SKM-1 (cell line): ENCODE measurements around the gene NECAP2.
"Not testable (repeated sequence)": the region's sequence is repeated elsewhere in the genome, so short reads cannot be mapped to it uniquely, and the experiment has no call there.

Experiments
- DNase-seq: peaks from one replicate; lab custom pipeline; 2025; ENCODE audit not compliant: unreplicated experiment; lab: John Stamatoyannopoulos, UW

The NECAP2 gene

DNA sequence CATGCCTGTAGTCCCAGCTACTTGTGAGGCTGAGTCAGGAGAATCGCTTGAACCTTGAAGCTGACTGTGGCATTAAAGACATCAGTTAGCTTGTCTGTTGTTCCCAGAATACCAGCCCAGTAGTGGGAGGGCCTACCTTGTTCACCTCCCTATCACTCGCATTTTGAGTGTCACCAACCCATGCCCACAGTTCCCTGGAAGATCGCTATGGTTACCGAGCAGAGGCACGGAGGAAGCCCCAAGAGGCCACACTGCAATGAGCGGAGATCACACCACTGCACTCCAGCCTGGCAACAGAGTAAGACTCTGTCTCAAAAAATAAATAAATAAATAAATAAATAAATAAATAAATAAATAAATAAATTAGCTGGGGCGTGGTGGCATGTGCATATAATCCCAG is 52.4 kb downstream of the NECAP2 start:
- not testable (repeated sequence) for DNase-seq

DNA sequence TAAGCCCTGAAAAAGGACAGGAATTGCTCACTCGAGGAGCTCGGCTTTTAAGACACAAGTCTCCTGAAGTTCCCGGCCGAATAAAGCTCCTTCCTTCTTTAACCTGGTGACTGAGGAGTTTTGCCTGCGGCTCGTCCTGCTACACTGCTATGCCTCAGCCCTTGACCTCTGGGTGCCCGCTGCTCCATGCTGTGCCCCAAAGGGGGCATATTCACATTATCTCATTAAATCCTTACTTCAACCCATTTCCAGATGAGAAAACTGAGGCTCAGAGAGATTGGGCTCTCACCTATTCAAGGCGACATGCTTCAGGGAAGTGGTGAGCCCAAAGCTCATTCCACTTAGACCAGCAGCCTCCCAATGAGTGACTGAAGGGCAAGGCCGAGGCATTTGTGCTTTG is 53.2 kb downstream of the NECAP2 start:
- DNase-seq = not testable (repeated sequence)

DNA sequence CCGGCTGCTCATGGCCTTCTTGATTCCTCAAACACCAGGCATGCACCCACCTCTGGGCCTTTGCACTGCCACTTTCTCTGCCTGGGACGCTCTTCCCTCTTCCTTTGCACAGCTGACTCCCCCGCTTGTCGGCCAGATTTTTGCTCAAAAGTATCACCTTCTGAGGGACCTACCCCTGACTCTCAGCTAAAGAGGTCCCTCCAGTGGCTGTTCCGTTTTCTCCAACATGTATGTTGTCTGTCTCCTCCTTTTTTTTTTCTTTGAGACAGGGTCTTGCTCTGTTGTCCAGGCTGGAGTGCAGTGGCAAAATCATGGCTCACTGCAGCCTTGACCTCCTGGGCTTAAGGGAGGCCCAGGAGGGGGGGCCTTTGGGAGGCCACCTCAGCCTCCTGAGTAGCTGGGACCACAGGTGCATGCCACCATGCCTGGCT is 57.0 kb downstream of the NECAP2 start:
- DNase-seq = not testable (repeated sequence)

DNA sequence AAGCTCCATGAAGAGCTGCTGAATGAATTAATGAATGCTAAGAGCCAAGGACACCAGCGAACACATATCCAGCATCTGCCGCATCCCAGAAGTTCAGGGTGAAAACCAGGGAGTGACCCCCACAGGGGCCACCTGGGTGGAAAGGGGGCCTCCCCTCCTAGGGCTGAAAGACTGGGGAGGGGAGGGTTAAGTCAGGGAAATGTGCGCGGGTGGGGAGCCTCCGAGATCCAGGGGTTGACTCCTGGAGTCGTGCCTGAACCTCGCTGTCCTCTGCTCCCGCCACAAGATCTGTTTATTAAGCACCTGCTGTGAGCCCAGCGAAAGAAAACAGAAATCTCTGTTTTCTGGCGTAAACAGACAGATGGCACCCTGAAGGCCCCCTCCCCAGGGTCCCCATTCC is 57.5 kb downstream of the NECAP2 start:
- not testable (repeated sequence) for DNase-seq

DNA sequence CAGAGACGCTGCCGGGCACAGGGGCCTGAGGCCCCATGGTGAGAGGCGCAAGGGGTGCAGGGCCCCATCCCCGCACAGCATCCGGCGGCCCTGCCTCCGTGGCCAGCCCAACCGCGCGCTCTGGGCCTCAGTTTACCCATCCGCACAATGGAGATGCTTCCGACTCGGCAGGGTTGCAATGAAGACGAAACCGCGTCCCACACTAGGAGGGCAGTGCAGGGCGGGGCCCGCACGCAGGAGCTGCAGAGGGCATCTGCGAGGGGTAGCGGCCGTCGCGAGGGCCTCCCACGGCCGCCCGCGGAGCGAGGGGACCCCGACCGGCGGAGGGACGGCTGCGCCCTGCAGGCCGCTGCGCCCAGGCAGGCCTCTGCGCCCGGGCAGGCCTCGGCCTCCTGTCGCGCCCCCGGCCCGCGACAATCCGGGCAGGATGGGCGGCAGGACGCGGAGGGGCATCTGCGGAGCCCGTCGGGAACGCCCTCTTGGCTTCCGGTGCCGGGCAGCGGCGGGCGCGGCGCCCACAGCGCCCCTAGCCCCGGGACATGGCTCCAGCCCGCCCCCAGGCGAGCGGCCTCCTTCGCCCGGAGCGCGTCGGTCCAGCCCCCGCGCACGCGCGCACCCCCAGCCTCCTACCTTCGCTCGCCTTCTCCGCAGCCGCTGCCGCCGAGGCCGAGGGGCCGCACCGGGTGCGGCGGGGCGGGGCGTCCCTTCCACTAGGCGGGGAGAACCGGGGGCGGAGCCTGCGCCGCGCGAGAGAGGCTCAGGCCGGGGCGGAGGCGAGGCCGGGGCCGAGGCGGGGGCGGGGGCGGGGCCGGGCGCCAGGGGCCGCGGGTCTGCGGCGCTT is 58.3 kb downstream of the NECAP2 start:
- peak; percentile 44 for DNase-seq

DNA sequence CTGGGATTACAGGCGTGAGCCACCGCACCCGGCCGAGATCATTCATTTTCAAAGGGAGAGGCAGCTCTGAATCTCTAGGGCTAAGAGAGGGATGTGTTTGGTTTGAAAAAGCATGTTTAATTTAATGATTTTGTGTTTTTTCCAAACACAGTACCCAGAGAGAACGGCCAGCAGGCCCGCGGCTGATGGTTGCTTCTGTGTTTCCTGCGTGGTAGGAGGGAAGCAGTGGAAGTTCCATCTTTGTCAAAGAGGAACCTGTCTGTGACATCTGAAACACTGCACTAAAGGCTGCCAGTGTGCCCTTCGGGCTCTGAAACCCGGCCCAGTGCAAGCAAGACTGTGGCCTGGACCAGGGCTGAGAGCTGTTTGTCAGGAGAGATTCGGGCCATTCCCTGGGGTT is 59.9 kb downstream of the NECAP2 start:
- DNase-seq = not testable (repeated sequence)

DNA sequence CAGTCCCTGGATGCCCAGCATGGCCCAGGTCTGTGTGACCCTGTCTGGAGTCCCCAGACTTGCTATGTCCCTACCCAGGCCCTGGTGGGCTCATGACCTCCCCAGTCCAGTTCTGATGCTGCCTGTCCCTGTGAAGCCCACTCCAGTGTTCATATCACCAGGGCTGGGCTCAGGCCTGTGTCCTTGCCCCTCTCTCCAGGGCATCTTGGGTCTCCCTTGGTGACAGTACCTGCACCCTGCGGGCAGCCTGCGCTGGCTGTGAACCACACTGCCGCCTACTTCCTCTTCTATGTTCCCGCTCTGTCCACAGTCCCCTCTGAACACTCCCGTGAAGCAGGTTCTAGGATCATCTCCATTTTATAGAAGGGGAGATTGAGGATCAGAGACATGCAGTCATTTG is 60.5 kb downstream of the NECAP2 start:
- DNase-seq = not testable (repeated sequence)

DNA sequence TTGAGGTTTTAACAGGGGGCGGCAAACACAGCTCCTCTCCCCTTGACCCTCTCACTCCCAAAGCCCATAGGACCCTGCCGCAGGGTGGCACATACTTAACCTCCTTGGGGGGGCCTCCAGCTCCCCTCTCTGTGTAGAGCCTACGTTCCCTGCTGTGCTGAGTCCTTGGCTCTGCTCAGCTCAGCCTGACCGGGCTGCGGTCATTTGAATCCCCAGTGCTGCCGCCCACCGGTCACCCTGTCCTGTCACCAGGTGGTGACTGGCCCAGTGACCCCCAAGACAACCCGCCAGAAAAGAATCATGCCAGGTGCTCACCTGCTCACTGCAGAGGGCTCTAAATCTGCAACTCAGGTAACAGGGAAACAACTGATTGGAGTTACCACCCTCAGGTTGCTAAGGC is 60.9 kb downstream of the NECAP2 start:
- DNase-seq = not testable (repeated sequence)

DNA sequence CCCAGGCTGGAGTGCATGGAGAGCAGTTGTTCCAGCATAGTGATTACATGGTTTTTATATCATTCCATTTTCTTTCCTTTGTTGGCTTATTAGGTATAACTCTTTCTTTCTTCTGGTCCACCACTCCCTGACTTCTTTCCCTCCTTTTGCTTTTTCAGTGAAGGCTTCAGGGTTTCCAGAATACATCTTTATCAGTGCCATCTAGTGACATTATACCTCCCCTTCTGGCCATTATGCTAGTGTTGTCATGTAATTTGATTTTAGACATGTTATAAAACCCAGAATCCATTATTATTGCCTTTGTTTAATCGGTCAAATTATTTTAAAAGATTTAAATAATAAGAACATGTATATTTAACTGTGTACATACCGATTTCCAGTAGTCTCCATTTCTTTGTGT is 63.0 kb downstream of the NECAP2 start:
- no peak for DNase-seq

DNA sequence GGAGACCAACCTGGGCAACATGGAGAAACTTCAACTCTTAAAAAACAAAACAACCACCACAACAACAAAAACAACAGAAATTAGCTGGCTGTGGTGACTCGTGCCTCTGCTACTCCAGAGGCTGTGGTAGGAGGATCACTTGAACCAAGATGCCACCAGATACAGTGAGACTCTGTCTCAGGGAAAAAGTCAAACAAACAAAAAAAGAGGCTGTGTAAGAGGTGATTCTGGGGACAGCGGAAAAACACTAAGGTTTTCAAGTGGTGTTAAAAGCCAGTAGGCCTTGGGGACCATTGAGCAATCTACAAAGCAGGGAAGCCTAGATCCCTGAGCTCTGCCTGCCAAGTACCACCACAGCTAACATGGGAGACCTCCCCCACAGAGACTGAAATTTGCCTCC is 65.3 kb downstream of the NECAP2 start:
- not testable (repeated sequence) for DNase-seq

DNA sequence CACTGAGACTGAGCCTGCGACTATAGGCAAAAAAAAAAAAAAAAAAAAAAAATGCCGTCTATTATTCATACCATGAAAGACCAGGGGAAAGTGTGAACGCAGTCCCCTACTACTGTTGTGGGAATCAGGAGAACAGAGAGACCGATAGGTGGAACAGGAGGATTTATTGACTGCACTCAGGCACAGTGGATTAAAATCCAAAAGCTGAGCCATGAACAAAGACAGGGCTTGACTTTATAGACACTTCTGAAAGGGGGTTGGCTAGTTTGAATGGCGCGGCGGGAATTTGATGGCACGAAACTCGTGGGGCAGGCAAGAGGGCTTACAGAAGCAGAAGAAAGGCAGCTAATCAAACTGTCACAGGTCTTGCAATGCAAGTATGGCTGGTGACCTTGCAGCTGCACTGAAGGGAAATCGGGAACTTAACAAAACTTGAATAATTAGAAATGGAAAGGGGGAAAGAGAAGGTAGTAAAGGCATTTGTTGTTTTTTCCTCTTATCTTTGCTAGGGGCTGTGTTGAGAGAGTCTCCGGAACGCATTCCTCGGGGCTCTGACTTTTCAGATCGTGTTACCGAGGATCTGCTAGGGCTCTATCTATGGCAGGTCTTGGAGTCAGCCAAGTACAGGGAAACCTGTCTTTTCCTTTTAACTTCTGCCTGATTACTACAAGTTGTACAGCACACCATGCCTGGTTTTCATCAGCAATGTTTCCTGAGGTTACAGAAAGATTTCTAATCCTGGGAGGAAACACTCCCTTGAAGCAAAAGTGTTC is 66.0 kb downstream of the NECAP2 start:
- DNase-seq = not testable (repeated sequence)

DNA sequence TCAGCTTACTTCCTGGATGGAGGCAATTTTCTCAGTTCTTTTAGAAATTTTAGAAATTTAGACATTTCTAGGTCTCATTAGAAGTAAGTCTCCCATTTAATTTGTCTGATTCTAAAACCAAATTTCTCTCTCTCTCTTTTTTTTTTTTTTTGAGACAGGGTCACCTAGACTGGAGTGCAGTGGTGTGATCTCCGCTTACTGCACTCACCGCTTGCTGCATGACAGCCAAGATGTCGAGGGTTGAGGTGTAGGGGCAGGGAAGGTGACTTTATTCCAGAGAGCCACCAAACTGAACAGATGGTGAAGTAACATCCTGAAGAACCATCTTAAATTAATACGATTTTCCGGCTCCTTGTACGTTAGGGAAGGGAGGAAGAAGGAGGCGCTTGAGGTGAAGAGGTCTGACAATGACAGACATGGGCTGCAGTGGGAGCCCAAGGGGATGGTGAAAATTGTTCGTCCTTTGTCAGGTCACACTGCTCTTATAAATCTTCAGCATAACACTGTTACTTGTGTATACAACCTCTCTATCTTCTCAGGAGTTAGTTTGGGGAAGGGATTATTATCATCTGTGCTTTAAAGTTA is 68.4 kb downstream of the NECAP2 start:
- not testable (repeated sequence) for DNase-seq
